Loucy (cell line): ENCODE results near the gene EGLN1.
"Not testable (repeated sequence)": the region's sequence is repeated elsewhere in the genome, so short reads cannot be mapped to it uniquely, and the experiment has no call there.

Experiments used
- H2AFZ ChIP-seq: fragments of 200-600 bp; sonication (generic); 2 replicates; pipeline ENCODE4 v1.6.0; 2016; ENCODE audit warnings: antibody characterized with exemption, mild to moderate bottlenecking, low read length, moderate library complexity
- H3F3A ChIP-seq: fragments of 200-600 bp; 2 replicates; pipeline ENCODE4 v1.6.0; 2016; ENCODE audit warnings: antibody characterized with exemption, low read depth, mild to moderate bottlenecking
- H3K27me3 ChIP-seq: fragments of 200-600 bp; sonication (generic); 2 replicates; pipeline ENCODE4 v1.6.1; 2014; ENCODE audit warnings: low read length, mild to moderate bottlenecking; ENCODE audit not compliant: insufficient read depth, poor library complexity, severe bottlenecking
- H3K36me3 ChIP-seq: fragments of 200-600 bp; sonication (generic); 2 replicates; pipeline ENCODE4 v1.6.1; 2016; ENCODE audit warnings: low read length; ENCODE audit not compliant: insufficient read depth
- H3K4me1 ChIP-seq: fragments of 200-600 bp; sonication (generic); 2 replicates; pipeline ENCODE4 v1.5.1; 2014; ENCODE audit warnings: low read length, mild to moderate bottlenecking; ENCODE audit not compliant: insufficient read depth, poor library complexity, severe bottlenecking
- H3K4me2 ChIP-seq: fragments of 200-600 bp; sonication (generic); 2 replicates; pipeline ENCODE4 v1.6.0; 2014; ENCODE audit warnings: antibody characterized with exemption, low read length, low read depth, mild to moderate bottlenecking; ENCODE audit not compliant: poor library complexity, severe bottlenecking
- H3K4me3 ChIP-seq: fragments of 200-600 bp; sonication (generic); 2 replicates; pipeline ENCODE4 v1.5.1; 2014; ENCODE audit warnings: low read length, mild to moderate bottlenecking, mixed read lengths; ENCODE audit not compliant: poor library complexity, severe bottlenecking
- H3K79me2 ChIP-seq: fragments of 200-600 bp; sonication (generic); 2 replicates; pipeline ENCODE4 v1.6.1; 2014; ENCODE audit warnings: low read length; ENCODE audit not compliant: insufficient read depth
- H3K9ac ChIP-seq: fragments of 200-600 bp; sonication (generic); 2 replicates; pipeline ENCODE4 v1.6.0; 2014; ENCODE audit warnings: mild to moderate bottlenecking, low read depth, low read length, moderate library complexity; ENCODE audit not compliant: poor library complexity, severe bottlenecking
- H3K9me2 ChIP-seq: fragments of 200-600 bp; sonication (generic); replicated peaks from 2 replicates; pipeline ENCODE4 v1.6.1; 2016; ENCODE audit warnings: low read depth, low read length, mixed read lengths
- H3K9me3 ChIP-seq: fragments of 200-600 bp; sonication (generic); 2 replicates; pipeline ENCODE4 v1.6.1; 2014; ENCODE audit warnings: mild to moderate bottlenecking, antibody characterized with exemption, low read length, low read depth; ENCODE audit not compliant: insufficient read depth
- H4K20me1 ChIP-seq: fragments of 200-600 bp; sonication (generic); 2 replicates; pipeline ENCODE4 v1.6.0; 2014; ENCODE audit warnings: antibody characterized with exemption, low read length, mild to moderate bottlenecking; ENCODE audit not compliant: insufficient read depth, poor library complexity, severe bottlenecking
- CTCF ChIP-seq: fragments of 200-600 bp; sonication (generic); conservative IDR thresholded peaks from 2 replicates; pipeline ENCODE4 v1.5.1; 2014; ENCODE audit warnings: mild to moderate bottlenecking, antibody characterized with exemption, low read length
- EZH2phosphoT487 ChIP-seq: fragments of 200-600 bp; IDR thresholded peaks from 2 replicates; pipeline ENCODE4 v1.6.1; 2018; ENCODE audit warnings: antibody characterized with exemption, mild to moderate bottlenecking, moderate library complexity, borderline replicate concordance

Gene EGLN1

GRCh38 chr1:231442735-231443134, 20.6 kb upstream of the EGLN1 start:
- H2AFZ ChIP-seq: no peak overlapping the region
- H3K9me3 ChIP-seq: no peaks in the 10 kb centered on the region
- peaks cover 42% of the 10 kb centered on the region for H3K27me3 ChIP-seq
- TF ChIP-seq EZH2phosphoT487 (no peak), CTCF (no peak)
- no peak overlapping the region for H3K4me2 ChIP-seq
- no peak overlapping the region for H3K9ac ChIP-seq
- no peaks in the 10 kb centered on the region for H3K4me1 ChIP-seq
- no peaks in the 10 kb centered on the region for H3K9me2 ChIP-seq
- H4K20me1 ChIP-seq: no peaks in the 10 kb centered on the region
- H3F3A ChIP-seq: no peaks in the 10 kb centered on the region
- H3K4me3 ChIP-seq: no peak overlapping the region
- H3K36me3 ChIP-seq: no peaks in the 10 kb centered on the region
- H3K79me2 ChIP-seq: no peaks in the 10 kb centered on the region

- Histone ChIP-seq H2AFZ (no peak overlapping the region), H3F3A (no peaks in the 10 kb centered on the region), H3K79me2 (no peaks in the 10 kb centered on the region), H3K9me3 (no peaks in the 10 kb centered on the region), H3K27me3 (no peaks in the 10 kb centered on the region), H3K36me3 (no peaks in the 10 kb centered on the region), H3K4me2 (no peak overlapping the region), H3K9me2 (no peaks in the 10 kb centered on the region), H3K4me3 (no peak overlapping the region), H3K4me1 (no peaks in the 10 kb centered on the region), H3K9ac (no peak overlapping the region), H4K20me1 (no peaks in the 10 kb centered on the region)
- no peak for TF ChIP-seq EZH2phosphoT487
- no peak for TF ChIP-seq CTCF
Measured at GRCh38 chr1:231432996-231433395, 10.9 kb upstream of the EGLN1 start.

GRCh38 chr1:231431665-231432415, 9.8 kb upstream of the EGLN1 start:
- no peak overlapping the region for H3K4me2 ChIP-seq
- H3K9ac ChIP-seq: no peak overlapping the region
- no peaks in the 10 kb centered on the region for H3K27me3 ChIP-seq
- no peaks in the 10 kb centered on the region for H3K4me1 ChIP-seq
- no peak overlapping the region for H2AFZ ChIP-seq
- no peaks in the 10 kb centered on the region for H3F3A ChIP-seq
- no peaks in the 10 kb centered on the region for H3K9me3 ChIP-seq
- H4K20me1 ChIP-seq: no peaks in the 10 kb centered on the region
- no peaks in the 10 kb centered on the region for H3K36me3 ChIP-seq
- no peak for TF ChIP-seq CTCF
- no peak overlapping the region for H3K4me3 ChIP-seq
- no peaks in the 10 kb centered on the region for H3K9me2 ChIP-seq
- H3K79me2 ChIP-seq: no peaks in the 10 kb centered on the region

- not testable (repeated sequence) for H2AFZ ChIP-seq, H3K4me3 ChIP-seq, H3K9me2 ChIP-seq, H3K27me3 ChIP-seq, H3K4me1 ChIP-seq, H4K20me1 ChIP-seq, H3F3A ChIP-seq, H3K9ac ChIP-seq, H3K4me2 ChIP-seq, H3K9me3 ChIP-seq, H3K79me2 ChIP-seq, H3K36me3 ChIP-seq
Measured at GRCh38 chr1:231430678-231431352, 8.7 kb upstream of the EGLN1 start.
